H9 (cell line): ENCODE measurements around the gene TRPM1. TPM values are rescaled to one million over a fixed set of nuclear protein-coding genes. Genes with fewer than 3 reads are reported as not detected.
A peak's percentile ranks its signal among the peaks of the same experiment; 100 is the strongest.

Experiments used
- DNase-seq: peaks from one replicate; pipeline ENCODE4 v3.0.0-alpha.2; 2017
- H2AFZ ChIP-seq: one replicate; pipeline ENCODE4 v1.6.1; 2013; ENCODE audit warnings: mild to moderate bottlenecking, low read length, control low read depth, moderate library complexity
- H2AK5ac ChIP-seq: 2 replicates; pipeline ENCODE4 v1.6.1; 2013; ENCODE audit warnings: low read length, control low read depth, mixed read lengths; ENCODE audit not compliant: insufficient read length
- H2BK120ac ChIP-seq: one replicate; pipeline ENCODE4 v1.6.1; 2013; ENCODE audit warnings: low read depth, mild to moderate bottlenecking, low read length, control low read depth, inconsistent platforms; ENCODE audit not compliant: poor library complexity, severe bottlenecking
- H2BK12ac ChIP-seq: 2 replicates; pipeline ENCODE4 v1.6.1; 2013; ENCODE audit warnings: low read length, control low read depth, mixed read lengths, low read depth; ENCODE audit not compliant: insufficient read length
- H2BK15ac ChIP-seq: 2 replicates; pipeline ENCODE4 v1.6.1; 2013; ENCODE audit warnings: low read depth, low read length, control low read depth
- H2BK20ac ChIP-seq: one replicate; pipeline ENCODE4 v1.6.1; 2013; ENCODE audit warnings: low read depth, mild to moderate bottlenecking, low read length, control low read depth, inconsistent platforms; ENCODE audit not compliant: poor library complexity, severe bottlenecking
- H2BK5ac ChIP-seq: 2 replicates; pipeline ENCODE4 v1.6.1; 2013; ENCODE audit warnings: low read length, control low read depth, mixed read lengths; ENCODE audit not compliant: insufficient read length
- H3K14ac ChIP-seq: 2 replicates; pipeline ENCODE4 v1.6.1; 2013; ENCODE audit warnings: low read length, control low read depth; ENCODE audit not compliant: insufficient read depth
- H3K18ac ChIP-seq: 2 replicates; pipeline ENCODE4 v1.6.1; 2013; ENCODE audit warnings: low read depth, mild to moderate bottlenecking, mixed read lengths, low read length, control low read depth; ENCODE audit not compliant: insufficient read length
- H3K23ac ChIP-seq: 2 replicates; pipeline ENCODE4 v1.6.1; 2013; ENCODE audit warnings: low read length, control low read depth, mixed read lengths, low read depth; ENCODE audit not compliant: insufficient read length
- H3K23me2 ChIP-seq: 2 replicates; pipeline ENCODE4 v1.6.1; 2013; ENCODE audit warnings: low read depth, mild to moderate bottlenecking, mixed read lengths, low read length, control low read depth; ENCODE audit not compliant: insufficient read length, poor library complexity, severe bottlenecking
- H3K27ac ChIP-seq: 2 replicates; pipeline ENCODE4 v1.5.1; 2013; ENCODE audit warnings: low read length, control low read depth, mixed read lengths, low read depth; ENCODE audit not compliant: insufficient read length
- H3K27me3 ChIP-seq: 2 replicates; pipeline ENCODE4 v1.6.1; 2013; ENCODE audit warnings: low read length, control low read depth, inconsistent platforms; ENCODE audit not compliant: insufficient read depth
- H3K4ac ChIP-seq: 2 replicates; pipeline ENCODE4 v1.6.1; 2013; ENCODE audit warnings: low read depth, mild to moderate bottlenecking, control low read depth, inconsistent platforms, low read length, moderate library complexity
- H3K4me1 ChIP-seq: 2 replicates; pipeline ENCODE4 v1.6.1; 2013; ENCODE audit warnings: low read length, control low read depth, inconsistent platforms; ENCODE audit not compliant: insufficient read depth
- H3K4me2 ChIP-seq: 2 replicates; pipeline ENCODE4 v1.6.1; 2013; ENCODE audit warnings: low read length, control low read depth, mixed read lengths; ENCODE audit not compliant: insufficient read length, insufficient read depth
- H3K56ac ChIP-seq: 2 replicates; pipeline ENCODE4 v1.6.1; 2013; ENCODE audit warnings: low read depth, mild to moderate bottlenecking, mixed read lengths, low read length, control low read depth; ENCODE audit not compliant: insufficient read length
- H3K79me1 ChIP-seq: 2 replicates; pipeline ENCODE4 v1.6.1; 2013; ENCODE audit warnings: low read depth, mild to moderate bottlenecking, moderate library complexity, low read length, control low read depth, inconsistent platforms; ENCODE audit not compliant: insufficient read depth, poor library complexity, severe bottlenecking
- H3K79me2 ChIP-seq: 2 replicates; pipeline ENCODE4 v1.6.1; 2013; ENCODE audit warnings: low read length, control low read depth, inconsistent platforms; ENCODE audit not compliant: insufficient read depth
- H3K9ac ChIP-seq: 2 replicates; pipeline ENCODE4 v1.6.1; 2013; ENCODE audit warnings: low read length, control low read depth, mixed read lengths; ENCODE audit not compliant: insufficient read length; ENCODE audit errors: extremely low read depth
- H3K9me3 ChIP-seq: one replicate; pipeline ENCODE4 v1.6.1; 2013; ENCODE audit warnings: low read depth, low read length, inconsistent platforms; ENCODE audit not compliant: control insufficient read depth
- H3T11ph ChIP-seq: one replicate; pipeline ENCODE4 v1.6.1; 2013; ENCODE audit warnings: mild to moderate bottlenecking, low read length, control low read depth, inconsistent platforms
- H4K20me1 ChIP-seq: one replicate; pipeline ENCODE4 v1.6.1; 2013; ENCODE audit not compliant: control insufficient read depth, insufficient read length, insufficient read depth
- H4K5ac ChIP-seq: 2 replicates; pipeline ENCODE4 v1.6.1; 2013; ENCODE audit warnings: low read depth, mild to moderate bottlenecking, mixed read lengths, low read length, control low read depth; ENCODE audit not compliant: insufficient read length
- H4K8ac ChIP-seq: replicated peaks from 2 replicates; pipeline ENCODE4 v1.6.1; 2013; ENCODE audit warnings: low read length, control low read depth, mixed read lengths, low read depth; ENCODE audit not compliant: insufficient read length
- H4K91ac ChIP-seq: 2 replicates; pipeline ENCODE4 v1.6.1; 2013; ENCODE audit warnings: low read depth, mild to moderate bottlenecking, moderate library complexity, mixed read lengths, low read length, control low read depth; ENCODE audit not compliant: insufficient read length
- H3K27ac Mint-ChIP-seq, 3 experiments: 2 replicates in 2 of 3; 3 replicates in 1 of 3; pipeline ENCODE4 v1.8.0; 2020 to 2021; ENCODE audit warnings: mixed read lengths in 3 of 3, mild to moderate bottlenecking in 1 of 3, moderate library complexity in 1 of 3
- H3K27me3 Mint-ChIP-seq: 2 replicates; pipeline ENCODE4 v1.8.0; 2021; ENCODE audit warnings: low read depth, mild to moderate bottlenecking, moderate library complexity, mixed read lengths
- H3K36me3 Mint-ChIP-seq, 3 experiments: 2 replicates in 2 of 3; 3 replicates in 1 of 3; pipeline ENCODE4 v1.8.0; 2020 to 2021; ENCODE audit warnings: low read depth in 3 of 3, mixed read lengths in 3 of 3; ENCODE audit not compliant: insufficient read depth in 1 of 3
- H3K4me1 Mint-ChIP-seq, 2 experiments: 2 replicates each; pipeline ENCODE4 v1.8.0; 2020; ENCODE audit warnings: mixed read lengths in 2 of 2
- H3K4me3 Mint-ChIP-seq, 2 experiments: 2 replicates in 1 of 2; 3 replicates in 1 of 2; pipeline ENCODE4 v1.8.0; 2020 to 2021; ENCODE audit warnings: mild to moderate bottlenecking in 2 of 2, mixed read lengths in 2 of 2, moderate library complexity in 1 of 2
- H3K9me3 Mint-ChIP-seq, 2 experiments: 2 replicates in 1 of 2; 3 replicates in 1 of 2; pipeline ENCODE4 v1.8.0; 2020; ENCODE audit warnings: mild to moderate bottlenecking in 2 of 2, mixed read lengths in 2 of 2, moderate library complexity in 1 of 2
- WGBS: extraction: QIAGEN DNeasy Blood & Tissue Kit; methylation state at CpG from one replicate; pipeline ENCODE4 v1.1.7; 2013; ENCODE audit warnings: missing lambda C conversion rate, low lambda C conversion rate, mixed read lengths; ENCODE audit not compliant: insufficient read length; ENCODE audit errors: extremely low coverage; 5-methylcytosine and 5-hydroxymethylcytosine counted together
- total RNA-seq: library from RNA; stranded (reverse); gene quantifications from 2 replicates; pipeline ENCODE4 v1.2.1, GENCODE V29; 2021
- TF ChIP-seq, protein P1 (sequence below): fragments of 200-600 bp; sonication (generic); conservative IDR thresholded peaks from 3 replicates; pipeline ENCODE4 v1.8.0; 2021; ENCODE audit warnings: antibody characterized with exemption, mild to moderate bottlenecking

Gene TRPM1
- total RNA-seq, 1 experiment from 2014 or later: not detected

DNA sequence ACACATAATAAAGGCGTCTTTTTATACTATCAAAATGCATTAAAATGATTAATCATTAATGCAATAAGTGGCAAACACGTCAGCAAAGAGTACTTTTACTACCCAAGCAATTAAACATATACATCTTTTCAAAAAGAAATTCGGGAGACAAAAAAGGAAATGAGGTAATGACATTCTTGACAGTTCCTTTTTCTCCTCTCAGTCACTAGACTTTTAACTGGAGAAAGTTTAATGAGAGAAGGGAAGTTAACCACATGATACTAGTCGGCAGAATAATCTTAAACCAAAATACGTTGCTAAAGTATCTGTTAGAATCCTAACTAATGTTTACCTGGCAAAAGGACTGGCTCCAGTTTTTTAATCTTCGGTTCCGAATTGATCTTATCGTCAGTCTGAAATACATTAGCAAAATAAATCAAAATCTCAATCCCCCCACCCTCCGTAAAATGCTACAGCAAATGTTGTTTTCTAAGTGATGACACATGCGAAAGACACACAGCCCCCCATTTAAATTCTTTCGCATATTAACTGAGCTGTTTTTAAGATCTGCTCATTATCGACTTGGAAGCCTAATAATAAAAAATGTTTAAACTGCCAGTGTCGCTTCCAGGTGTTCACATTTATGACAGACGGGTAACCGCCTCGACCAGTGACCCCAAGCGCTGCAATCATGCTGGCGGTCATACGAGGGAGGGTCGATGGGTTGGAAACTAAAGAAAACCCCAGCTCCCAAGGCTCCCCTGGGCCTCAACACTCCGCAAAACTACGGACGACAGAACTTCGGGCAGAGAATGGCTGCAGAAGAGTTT, 110.9 kb downstream of the TRPM1 start:
- H2BK5ac ChIP-seq: no peak overlapping the region
- H3K18ac ChIP-seq: no peak overlapping the region
- no peak overlapping the region for H3K56ac ChIP-seq
- no peaks in the 10 kb centered on the region; the same call in 1 of the 2 replicates for H3K4me1 ChIP-seq
- H3K79me1 ChIP-seq: no peaks in the 10 kb centered on the region
- no peaks in the 10 kb centered on the region for H3K9me3 Mint-ChIP-seq
- H2BK12ac ChIP-seq: no peak overlapping the region
- H2BK120ac ChIP-seq: no peak overlapping the region
- no peak overlapping the region for H3K27ac ChIP-seq
- no peaks in the 10 kb centered on the region for H3K9me3 ChIP-seq
- peaks cover 10% of the 10 kb centered on the region for H3K23me2 ChIP-seq
- no CpG with 5 or more reads among the region's 24 CpGs for WGBS
- peaks cover 4% of the 10 kb centered on the region; the same call in 1 of the 2 replicates for H3K79me2 ChIP-seq
- no peak overlapping the region for H3T11ph ChIP-seq
- DNase-seq: no peak
- peaks cover 0 to 10% (median 7%) of the 10 kb centered on the region in 3 experiments; a peak in 3 of 7 replicates for H3K36me3 Mint-ChIP-seq
- no peak overlapping the region for H4K91ac ChIP-seq
- no peaks in the 10 kb centered on the region for H4K20me1 ChIP-seq
- H3K4me2 ChIP-seq: peak overlapping the region; percentile 62
- no peaks in the 10 kb centered on the region for H3K27me3 ChIP-seq
- H4K8ac ChIP-seq: no peak overlapping the region
- H3K4me3 Mint-ChIP-seq: peak overlapping the region; percentile 90 to 92
- no peak overlapping the region for H4K5ac ChIP-seq
- no peak overlapping the region for H3K23ac ChIP-seq
- peaks cover 19% of the 10 kb centered on the region in 2 experiments for H3K4me1 Mint-ChIP-seq
- no peak overlapping the region for H2AK5ac ChIP-seq
- H3K27ac Mint-ChIP-seq: peak overlapping the region; percentile 65 to 92 (median 78); a peak in 6 of 7 replicates
- H3K4ac ChIP-seq: no peak overlapping the region
- TF ChIP-seq, protein P1, sequence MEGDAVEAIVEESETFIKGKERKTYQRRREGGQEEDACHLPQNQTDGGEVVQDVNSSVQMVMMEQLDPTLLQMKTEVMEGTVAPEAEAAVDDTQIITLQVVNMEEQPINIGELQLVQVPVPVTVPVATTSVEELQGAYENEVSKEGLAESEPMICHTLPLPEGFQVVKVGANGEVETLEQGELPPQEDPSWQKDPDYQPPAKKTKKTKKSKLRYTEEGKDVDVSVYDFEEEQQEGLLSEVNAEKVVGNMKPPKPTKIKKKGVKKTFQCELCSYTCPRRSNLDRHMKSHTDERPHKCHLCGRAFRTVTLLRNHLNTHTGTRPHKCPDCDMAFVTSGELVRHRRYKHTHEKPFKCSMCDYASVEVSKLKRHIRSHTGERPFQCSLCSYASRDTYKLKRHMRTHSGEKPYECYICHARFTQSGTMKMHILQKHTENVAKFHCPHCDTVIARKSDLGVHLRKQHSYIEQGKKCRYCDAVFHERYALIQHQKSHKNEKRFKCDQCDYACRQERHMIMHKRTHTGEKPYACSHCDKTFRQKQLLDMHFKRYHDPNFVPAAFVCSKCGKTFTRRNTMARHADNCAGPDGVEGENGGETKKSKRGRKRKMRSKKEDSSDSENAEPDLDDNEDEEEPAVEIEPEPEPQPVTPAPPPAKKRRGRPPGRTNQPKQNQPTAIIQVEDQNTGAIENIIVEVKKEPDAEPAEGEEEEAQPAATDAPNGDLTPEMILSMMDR: no peak
- peak overlapping the region; percentile 3 for H3K14ac ChIP-seq
- H3K9ac ChIP-seq: peak overlapping the region; percentile 50
- no peak overlapping the region for H2AFZ ChIP-seq
- H3K27me3 Mint-ChIP-seq: no peaks in the 10 kb centered on the region
- H2BK20ac ChIP-seq: no peak overlapping the region
- no peak overlapping the region for H2BK15ac ChIP-seq
